ENCODE data around the gene DCLK1. TPM values are rescaled to one million over a fixed set of nuclear protein-coding genes. Genes with fewer than 3 reads are reported as not detected.

Gene DCLK1
- total RNA-seq, 2 donors from 2014 or later: 25.6 to 27.8 TPM

- Histone ChIP-seq H3K36me3 (no peaks in the 10 kb centered on the region), H3K27ac (no peak overlapping the region), H3K4me3 (no peak overlapping the region), H3K9me3 (no peaks in the 10 kb centered on the region), H3K4me1 (ENCODE audit: control insufficient read depth in 1 of 2, low read depth in 2 of 2) (no peaks in the 10 kb centered on the region), H3K27me3 (replicated peaks; ENCODE audit: insufficient read depth) (no peaks in the 10 kb centered on the region)
- no peak for DNase-seq (ENCODE audit: low spot score)
- TF ChIP-seq CTCF (IDR thresholded peaks at IDR 0.05): no peak
- ATAC-seq (ENCODE audit: insufficient number of reproducible peaks, low FRiP score, low read depth): no peak
These were observed 228.1 kb downstream of the DCLK1 start for GRCh38 chr13:35903075-35903474.

- H3K27ac ChIP-seq: no peak overlapping the region
- no peak for TF ChIP-seq CTCF (IDR thresholded peaks at IDR 0.05)
- H3K36me3 ChIP-seq: no peaks in the 10 kb centered on the region
- no peaks in the 10 kb centered on the region for H3K4me1 ChIP-seq (ENCODE audit: control insufficient read depth in 1 of 2, low read depth in 2 of 2)
- no peak for DNase-seq (ENCODE audit: low spot score)
- no peak overlapping the region for H3K4me3 ChIP-seq
- ATAC-seq (ENCODE audit: insufficient number of reproducible peaks, low FRiP score, low read depth): no peak
- no peaks in the 10 kb centered on the region for H3K9me3 ChIP-seq
- no peaks in the 10 kb centered on the region for H3K27me3 ChIP-seq (replicated peaks; ENCODE audit: insufficient read depth)
These were observed 233.1 kb downstream of the DCLK1 start for GRCh38 chr13:35898041-35898440.

- no peak for DNase-seq (ENCODE audit: low spot score)
- H3K36me3 ChIP-seq: no peaks in the 10 kb centered on the region
- no peaks in the 10 kb centered on the region for H3K27me3 ChIP-seq (replicated peaks; ENCODE audit: insufficient read depth)
- ATAC-seq (ENCODE audit: insufficient number of reproducible peaks, low FRiP score, low read depth): no peak
- TF ChIP-seq CTCF (IDR thresholded peaks at IDR 0.05): no peak
- H3K9me3 ChIP-seq: no peaks in the 10 kb centered on the region
- H3K4me1 ChIP-seq (ENCODE audit: control insufficient read depth in 1 of 2, low read depth in 2 of 2): no peaks in the 10 kb centered on the region
- H3K27ac ChIP-seq: no peak overlapping the region
- no peak overlapping the region for H3K4me3 ChIP-seq
These were observed 236.5 kb downstream of the DCLK1 start for GRCh38 chr13:35894636-35895035.

GRCh38 chr13:35892837-35893814, 238.1 kb downstream of the DCLK1 start:
- no peak overlapping the region for H3K27ac ChIP-seq
- no peak for DNase-seq (ENCODE audit: low spot score)

More at GRCh38 chr13:35892837-35893814, 238.1 kb downstream of the DCLK1 start:
- no peak for TF ChIP-seq CTCF (IDR thresholded peaks at IDR 0.05)
- Histone ChIP-seq H3K9me3 (no peaks in the 10 kb centered on the region), H3K36me3 (no peaks in the 10 kb centered on the region), H3K27me3 (replicated peaks; ENCODE audit: insufficient read depth) (no peaks in the 10 kb centered on the region), H3K4me3 (no peak overlapping the region), H3K4me1 (ENCODE audit: control insufficient read depth in 1 of 2, low read depth in 2 of 2) (peaks cover 0 to 5% of the 10 kb centered on the region in 2 donors)
- ATAC-seq (ENCODE audit: insufficient number of reproducible peaks, low FRiP score, low read depth): no peak
